Glutamatergic neuron (in vitro differentiated cells): ENCODE data around the gene OOSP1. TPM values are rescaled to one million over a fixed set of nuclear protein-coding genes. Genes with fewer than 3 reads are reported as not detected.
"Not testable (repeated sequence)": the region's sequence is repeated elsewhere in the genome, so short reads cannot be mapped to it uniquely, and the experiment has no call there.

Source experiments
- DNase-seq: peaks from one replicate; pipeline ENCODE4 v3.0.0; 2022
- H3K27ac Mint-ChIP-seq: one replicate; pipeline ENCODE4 v1.8.0; 2020; ENCODE audit warnings: mild to moderate bottlenecking, mixed read lengths, inconsistent platforms; ENCODE audit not compliant: unreplicated experiment
- H3K27me3 Mint-ChIP-seq: one replicate; pipeline ENCODE4 v1.8.0; 2020; ENCODE audit warnings: mild to moderate bottlenecking, moderate library complexity, mixed read lengths, inconsistent platforms; ENCODE audit not compliant: unreplicated experiment
- H3K36me3 Mint-ChIP-seq: one replicate; pipeline ENCODE4 v1.8.0; 2020; ENCODE audit warnings: mild to moderate bottlenecking, mixed read lengths, inconsistent platforms; ENCODE audit not compliant: unreplicated experiment
- H3K4me1 Mint-ChIP-seq: one replicate; pipeline ENCODE4 v1.8.0; 2020; ENCODE audit warnings: mild to moderate bottlenecking, low read depth, mixed read lengths, inconsistent platforms; ENCODE audit not compliant: unreplicated experiment
- H3K4me3 Mint-ChIP-seq: one replicate; pipeline ENCODE4 v1.8.0; 2020; ENCODE audit warnings: mild to moderate bottlenecking, mixed read lengths, inconsistent platforms; ENCODE audit not compliant: unreplicated experiment
- H3K9me3 Mint-ChIP-seq: one replicate; pipeline ENCODE4 v1.8.0; 2020; ENCODE audit warnings: mild to moderate bottlenecking, moderate library complexity, mixed read lengths, inconsistent platforms; ENCODE audit not compliant: unreplicated experiment
- total RNA-seq: library from RNA; stranded (reverse); fragmentation: NEBNext Ultra II Directional; extraction: Animal tissue kit (Norgen Biotek cat#: 25700); gene quantifications from one replicate; pipeline ENCODE4 v1.2.1, GENCODE V29; 2021; ENCODE audit not compliant: unreplicated experiment
- TF ChIP-seq, protein P1 (sequence below): fragments of 200-600 bp; sonication (generic); IDR thresholded peaks from one replicate; pipeline ENCODE4 v1.5.0; 2021; ENCODE audit not compliant: partially characterized antibody, unreplicated experiment

The OOSP1 gene
- total RNA-seq, 1 donor from 2014 or later, result 0.54 TPM

DNA sequence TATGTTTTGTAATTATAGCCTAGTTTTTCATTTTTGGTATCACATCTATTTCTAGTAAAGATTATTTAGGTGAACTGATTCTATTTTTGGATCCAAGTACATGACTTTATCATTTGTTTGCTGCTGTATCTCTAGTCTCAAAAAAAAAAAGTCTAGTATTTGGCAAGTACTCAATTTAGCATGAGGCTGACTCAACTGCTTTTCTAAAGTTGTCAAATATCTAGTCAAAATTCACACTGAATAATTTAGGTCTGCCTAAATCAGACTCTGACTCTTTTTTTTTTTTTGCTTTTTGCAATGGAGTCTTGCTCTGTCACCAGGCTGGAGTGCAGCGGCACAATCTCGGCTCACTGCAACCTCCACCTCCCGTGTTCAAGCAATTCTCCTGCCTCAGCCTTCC is 28.0 kb downstream of the OOSP1 start:
- Mint-ChIP-seq H3K4me1 (no peaks in the 10 kb centered on the region), H3K36me3 (no peaks in the 10 kb centered on the region), H3K9me3 (no peaks in the 10 kb centered on the region), H3K27ac (no peak overlapping the region), H3K27me3 (no peaks in the 10 kb centered on the region), H3K4me3 (no peak overlapping the region)
- TF ChIP-seq, protein P1, sequence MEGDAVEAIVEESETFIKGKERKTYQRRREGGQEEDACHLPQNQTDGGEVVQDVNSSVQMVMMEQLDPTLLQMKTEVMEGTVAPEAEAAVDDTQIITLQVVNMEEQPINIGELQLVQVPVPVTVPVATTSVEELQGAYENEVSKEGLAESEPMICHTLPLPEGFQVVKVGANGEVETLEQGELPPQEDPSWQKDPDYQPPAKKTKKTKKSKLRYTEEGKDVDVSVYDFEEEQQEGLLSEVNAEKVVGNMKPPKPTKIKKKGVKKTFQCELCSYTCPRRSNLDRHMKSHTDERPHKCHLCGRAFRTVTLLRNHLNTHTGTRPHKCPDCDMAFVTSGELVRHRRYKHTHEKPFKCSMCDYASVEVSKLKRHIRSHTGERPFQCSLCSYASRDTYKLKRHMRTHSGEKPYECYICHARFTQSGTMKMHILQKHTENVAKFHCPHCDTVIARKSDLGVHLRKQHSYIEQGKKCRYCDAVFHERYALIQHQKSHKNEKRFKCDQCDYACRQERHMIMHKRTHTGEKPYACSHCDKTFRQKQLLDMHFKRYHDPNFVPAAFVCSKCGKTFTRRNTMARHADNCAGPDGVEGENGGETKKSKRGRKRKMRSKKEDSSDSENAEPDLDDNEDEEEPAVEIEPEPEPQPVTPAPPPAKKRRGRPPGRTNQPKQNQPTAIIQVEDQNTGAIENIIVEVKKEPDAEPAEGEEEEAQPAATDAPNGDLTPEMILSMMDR, result no peak
- no peak for DNase-seq

DNA sequence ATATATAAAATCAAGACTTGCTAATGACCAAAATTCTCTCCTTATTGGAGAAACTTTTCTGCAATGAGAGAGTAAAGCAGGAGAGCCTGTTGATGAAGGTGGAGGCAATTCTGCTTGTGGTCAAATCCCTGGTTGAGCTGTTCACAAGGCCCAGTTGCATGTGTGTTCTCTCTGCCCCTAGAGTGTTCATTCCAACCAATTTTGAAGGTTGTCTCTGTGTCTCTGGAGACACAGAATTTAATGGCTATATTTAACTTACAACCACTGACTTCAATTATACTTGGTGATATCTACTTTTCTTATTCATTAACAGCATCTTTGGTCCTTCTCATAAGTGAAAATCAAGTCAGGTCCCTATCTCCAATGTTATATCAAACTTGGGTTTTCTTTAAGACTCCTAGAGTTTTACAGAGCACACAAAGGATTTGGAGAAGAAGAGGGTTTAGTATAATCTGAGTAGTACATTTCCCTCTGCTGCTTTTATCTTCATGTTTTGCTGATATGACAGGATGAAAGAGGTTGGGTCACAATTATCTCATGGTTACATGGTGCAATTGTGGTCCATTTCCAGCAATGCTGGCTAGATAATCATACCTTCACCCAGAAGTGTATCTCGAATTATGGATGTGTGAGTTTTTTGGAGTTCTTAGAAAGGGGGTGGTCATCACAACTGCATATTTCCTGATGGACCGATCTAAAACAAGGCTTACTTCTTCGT is 29.6 kb downstream of the OOSP1 start:
- no peaks in the 10 kb centered on the region for H3K4me1 Mint-ChIP-seq
- TF ChIP-seq, protein P1, result no peak
- DNase-seq, result no peak
- no peaks in the 10 kb centered on the region for H3K9me3 Mint-ChIP-seq
- no peaks in the 10 kb centered on the region for H3K36me3 Mint-ChIP-seq
- no peaks in the 10 kb centered on the region for H3K27me3 Mint-ChIP-seq
- no peak overlapping the region for H3K4me3 Mint-ChIP-seq
- H3K27ac Mint-ChIP-seq, result no peak overlapping the region

DNA sequence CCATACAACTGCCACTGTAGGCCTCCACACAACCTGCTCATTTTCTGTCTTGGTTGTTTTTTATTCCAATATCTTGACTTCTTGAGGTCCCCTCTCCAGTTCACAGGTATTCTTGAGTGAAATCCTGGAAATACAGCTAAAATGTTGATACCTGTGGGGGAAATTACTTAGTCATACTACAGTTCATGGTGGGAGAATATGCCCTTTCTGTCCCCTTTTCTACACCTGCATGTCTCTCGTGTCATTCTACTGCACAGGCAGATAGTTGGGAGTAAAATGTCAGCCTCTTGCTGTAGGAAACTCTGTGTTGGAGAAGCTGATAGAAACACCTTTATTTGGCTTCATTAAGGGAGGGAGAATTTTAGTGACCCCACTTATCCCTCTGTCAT is 30.2 kb downstream of the OOSP1 start:
- TF ChIP-seq, protein P1, result no peak
- Mint-ChIP-seq H3K27me3 (no peaks in the 10 kb centered on the region), H3K27ac (no peak overlapping the region), H3K4me1 (no peaks in the 10 kb centered on the region), H3K4me3 (no peak overlapping the region), H3K9me3 (no peaks in the 10 kb centered on the region), H3K36me3 (no peaks in the 10 kb centered on the region)
- no peak for DNase-seq

DNA sequence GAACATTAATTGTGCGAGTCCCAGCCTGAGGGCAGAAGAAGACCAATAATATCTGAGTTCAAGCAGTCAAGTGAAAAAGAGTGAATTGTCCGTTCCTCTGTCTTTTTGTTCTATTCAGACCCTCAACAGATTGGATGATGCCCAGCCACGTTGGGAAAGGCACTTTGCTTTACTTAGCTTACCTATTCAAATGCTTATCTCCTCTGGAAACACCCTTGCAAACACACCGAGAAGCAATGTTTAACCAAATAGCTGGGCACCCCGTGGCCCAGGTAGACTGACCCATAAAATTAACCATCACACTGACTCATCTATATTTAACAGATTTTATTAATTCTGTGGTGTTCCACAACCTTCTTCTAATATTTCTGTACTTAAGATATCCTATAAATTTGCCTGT is 34.9 kb downstream of the OOSP1 start:
- no peaks in the 10 kb centered on the region for H3K27me3 Mint-ChIP-seq
- no peak overlapping the region for H3K27ac Mint-ChIP-seq
- TF ChIP-seq, protein P1, result no peak
- H3K9me3 Mint-ChIP-seq, result no peaks in the 10 kb centered on the region
- no peak for DNase-seq
- H3K36me3 Mint-ChIP-seq, result no peaks in the 10 kb centered on the region
- no peak overlapping the region for H3K4me3 Mint-ChIP-seq
- no peaks in the 10 kb centered on the region for H3K4me1 Mint-ChIP-seq

DNA sequence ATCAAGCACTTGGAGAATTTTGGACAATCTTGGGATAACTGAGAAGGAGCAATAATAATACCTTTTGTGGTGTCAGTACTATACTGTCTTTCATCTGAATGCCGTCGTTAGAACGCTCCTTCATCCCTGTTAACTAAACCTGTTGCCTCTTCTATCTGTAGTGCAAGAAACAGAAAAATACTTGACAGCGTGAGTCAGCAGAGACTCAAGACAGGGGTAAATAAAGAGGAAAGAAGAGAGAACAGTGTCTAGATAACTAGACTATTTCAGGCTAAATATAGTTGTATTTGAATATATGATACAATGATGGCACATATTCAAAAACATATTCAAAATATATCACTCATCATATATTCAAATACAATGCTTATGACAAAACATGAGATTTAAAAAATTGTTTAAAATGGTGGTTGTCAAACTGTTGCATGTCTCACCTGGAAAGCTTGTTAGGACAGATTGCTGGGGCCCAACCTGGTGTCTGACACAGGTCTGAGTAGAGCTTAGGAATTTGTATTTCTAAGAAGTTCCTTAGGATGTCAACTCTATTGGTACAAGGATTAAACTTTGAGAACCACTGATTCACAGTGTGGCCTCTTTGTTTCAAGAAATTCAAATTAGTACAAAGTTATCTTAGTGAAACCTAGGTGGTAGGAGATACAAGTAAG is 43.0 kb downstream of the OOSP1 start:
- H3K27ac Mint-ChIP-seq, result no peak overlapping the region
- no peak overlapping the region for H3K4me3 Mint-ChIP-seq
- no peaks in the 10 kb centered on the region for H3K4me1 Mint-ChIP-seq
- no peaks in the 10 kb centered on the region for H3K36me3 Mint-ChIP-seq
- H3K9me3 Mint-ChIP-seq, result no peaks in the 10 kb centered on the region
- H3K27me3 Mint-ChIP-seq, result no peaks in the 10 kb centered on the region
- TF ChIP-seq, protein P1, result no peak
- no peak for DNase-seq

DNA sequence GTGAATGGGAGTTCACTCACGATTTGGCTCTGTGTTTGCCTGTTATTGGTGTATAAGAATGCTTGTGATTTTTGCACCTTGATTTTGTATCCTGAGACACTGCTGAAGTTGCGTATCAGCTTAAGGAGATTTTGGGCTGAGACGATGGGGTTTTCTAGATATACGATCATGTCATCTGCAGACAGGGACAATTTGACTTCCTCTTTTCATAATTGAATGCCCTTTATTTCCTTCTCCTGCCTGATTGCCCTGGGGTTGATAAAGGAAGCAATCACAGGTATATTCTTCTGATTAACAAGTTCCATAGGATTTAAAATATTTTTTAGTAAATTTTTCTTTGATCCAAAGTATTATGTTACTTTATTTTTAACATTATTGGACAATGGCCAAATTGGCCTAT is 43.8 kb downstream of the OOSP1 start:
- not testable (repeated sequence) for H3K4me3 Mint-ChIP-seq, H3K4me1 Mint-ChIP-seq, H3K36me3 Mint-ChIP-seq, H3K27me3 Mint-ChIP-seq, DNase-seq, H3K9me3 Mint-ChIP-seq, H3K27ac Mint-ChIP-seq
